ENCODE data around the gene TMEM9.

TMEM9 gene

DNA sequence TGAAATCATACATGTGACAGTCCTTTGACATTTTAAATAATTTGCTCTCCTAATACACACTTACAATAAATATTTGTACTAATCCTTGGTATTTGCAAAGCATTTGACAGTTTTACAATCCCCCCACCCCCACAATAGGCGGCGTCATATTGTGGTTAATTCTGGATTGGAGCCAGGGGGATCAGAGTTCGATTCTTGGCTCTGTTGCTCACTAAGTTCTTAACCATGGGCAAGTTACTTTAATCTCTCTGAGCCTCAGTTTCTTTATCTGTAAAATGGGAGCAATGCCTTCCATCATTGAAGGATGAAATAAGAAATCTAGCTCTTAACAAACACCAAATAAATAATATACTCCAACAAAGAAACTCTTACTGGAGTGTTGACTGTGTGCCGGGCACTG lies 65.9 kb downstream of the TMEM9 start:
- Histone ChIP-seq H3K36me3 (ENCODE audit: control insufficient read depth, insufficient read depth, low read length) (no peaks in the 10 kb centered on the region), H3K4me3 (ENCODE audit: insufficient read depth, low read depth, low read length, poor library complexity, severe bottlenecking) (no peak overlapping the region), H3K9me3 (ENCODE audit: control insufficient read depth, low read length) (no peaks in the 10 kb centered on the region), H3K27me3 (replicated peaks; ENCODE audit: control insufficient read depth, insufficient read depth, low read length, poor library complexity, severe bottlenecking) (no peaks in the 10 kb centered on the region), H3K4me1 (ENCODE audit: control insufficient read depth, insufficient read depth, low read length, poor library complexity, severe bottlenecking) (no peaks in the 10 kb centered on the region), H3K27ac (ENCODE audit: insufficient read depth, low read length, poor library complexity, severe bottlenecking) (no peak overlapping the region)
- no peak for DNase-seq

DNA sequence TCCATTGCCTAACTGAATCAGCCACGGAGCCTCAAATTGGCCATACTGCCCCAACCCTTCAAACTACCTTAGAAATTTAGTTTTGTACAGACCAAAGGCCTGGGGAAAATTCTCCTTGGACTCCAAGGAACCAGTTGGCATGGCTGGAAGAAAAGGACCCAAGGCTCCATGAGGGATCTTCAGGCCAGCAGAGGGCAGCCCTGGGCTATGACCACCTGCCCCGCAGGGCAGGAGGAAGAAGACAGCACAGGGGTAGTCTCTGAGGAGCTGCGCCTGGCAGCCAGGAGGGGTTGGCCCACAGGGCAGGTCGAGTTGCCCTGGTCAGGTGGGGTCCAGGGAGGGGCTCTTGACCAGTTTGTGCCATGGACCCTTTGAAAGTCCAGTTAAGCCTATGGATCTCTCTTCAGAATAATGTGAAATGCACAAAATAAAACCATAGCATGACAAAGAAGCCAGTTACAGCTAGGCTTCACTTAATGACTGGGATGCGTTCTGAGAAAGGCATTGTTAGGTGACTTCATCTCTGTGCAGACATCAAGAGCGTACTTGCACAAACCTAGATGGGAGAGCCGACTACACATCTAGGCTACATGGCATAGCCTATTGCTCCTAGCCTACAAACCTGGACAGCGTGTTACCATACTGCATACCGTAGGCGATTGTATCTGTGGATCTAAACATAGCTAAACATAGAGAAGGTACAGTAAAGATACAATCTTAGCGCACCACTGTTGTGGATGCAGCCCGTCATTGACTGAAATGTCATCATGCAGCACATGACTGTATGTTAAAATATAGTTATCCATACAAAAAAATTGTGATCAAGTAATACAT lies 68.2 kb downstream of the TMEM9 start:
- Histone ChIP-seq H3K9me3 (ENCODE audit: control insufficient read depth, low read length) (no peaks in the 10 kb centered on the region), H3K4me3 (ENCODE audit: insufficient read depth, low read depth, low read length, poor library complexity, severe bottlenecking) (no peak overlapping the region), H3K36me3 (ENCODE audit: control insufficient read depth, insufficient read depth, low read length) (no peaks in the 10 kb centered on the region), H3K27me3 (replicated peaks; ENCODE audit: control insufficient read depth, insufficient read depth, low read length, poor library complexity, severe bottlenecking) (no peaks in the 10 kb centered on the region), H3K27ac (ENCODE audit: insufficient read depth, low read length, poor library complexity, severe bottlenecking) (no peak overlapping the region), H3K4me1 (ENCODE audit: control insufficient read depth, insufficient read depth, low read length, poor library complexity, severe bottlenecking) (no peaks in the 10 kb centered on the region)
- peak in 1 of 3 donors; percentile 2 for DNase-seq
